ENCODE data around the gene SERHL2.
"Not testable (repeated sequence)": the region's sequence is repeated elsewhere in the genome, so short reads cannot be mapped to it uniquely, and the experiment has no call there.

GRCh38 chr22:42563943-42564342 is 10.2 kb downstream of the SERHL2 start:
- not testable (repeated sequence) for TF ChIP-seq POLR2AphosphoS5, POLR2A (IDR thresholded peaks at IDR 0.05; ENCODE audit: low read depth, low read length)
